Astrocyte (in vitro differentiated cells and primary cell): ENCODE data around the gene FLT1. TPM values are rescaled to one million over a fixed set of nuclear protein-coding genes. Genes with fewer than 3 reads are reported as not detected.

Experiments
- DNase-seq: peaks from one replicate; pipeline ENCODE4 v3.0.0-alpha.2; 2010; ENCODE audit warnings: low read depth
- FAIRE-seq: peaks from 2 replicates; lab custom pipeline; 2011; peaks lifted over from hg19 to GRCh38; lab: Jason Lieb, UNC
- H2AFZ ChIP-seq: 2 replicates; pipeline ENCODE4 v1.6.0; 2012; ENCODE audit warnings: low read depth, low read length, inconsistent platforms
- H3K27ac ChIP-seq: 2 replicates; pipeline ENCODE4 v1.5.1; 2011; ENCODE audit warnings: low read depth, low read length, inconsistent platforms
- H3K27me3 ChIP-seq: 2 replicates; pipeline ENCODE4 v1.6.0; 2011; ENCODE audit warnings: low read length, inconsistent platforms; ENCODE audit not compliant: insufficient read depth
- H3K36me3 ChIP-seq: 2 replicates; pipeline ENCODE4 v1.5.1; 2011; ENCODE audit warnings: low read length, inconsistent platforms; ENCODE audit not compliant: insufficient read depth
- H3K4me1 ChIP-seq: 2 replicates; pipeline ENCODE4 v1.5.1; 2011; ENCODE audit warnings: low read length, inconsistent platforms; ENCODE audit not compliant: insufficient read depth
- H3K4me2 ChIP-seq: 2 replicates; pipeline ENCODE4 v1.6.0; 2012; ENCODE audit warnings: low read length, inconsistent platforms
- H3K4me3 ChIP-seq: 2 replicates; pipeline ENCODE4 v1.5.1; 2011; ENCODE audit warnings: low read depth, mild to moderate bottlenecking, low read length, inconsistent platforms; ENCODE audit not compliant: insufficient read depth
- H3K79me2 ChIP-seq: 2 replicates; pipeline ENCODE4 v1.6.0; 2012; ENCODE audit warnings: mild to moderate bottlenecking, low read length, inconsistent platforms; ENCODE audit not compliant: insufficient read depth
- H3K9ac ChIP-seq: 2 replicates; pipeline ENCODE4 v1.6.0; 2012; ENCODE audit warnings: mild to moderate bottlenecking, low read length, inconsistent platforms
- H3K9me3 ChIP-seq: 2 replicates; pipeline ENCODE4 v1.5.1; 2012; ENCODE audit warnings: low read depth, mild to moderate bottlenecking, low read length, inconsistent platforms; ENCODE audit not compliant: insufficient read depth
- H4K20me1 ChIP-seq: 2 replicates; pipeline ENCODE4 v1.6.0; 2012; ENCODE audit warnings: low read length, inconsistent platforms; ENCODE audit not compliant: insufficient read depth
- H3K27ac Mint-ChIP-seq: one replicate; pipeline ENCODE4 v1.8.0; 2021; ENCODE audit warnings: mild to moderate bottlenecking, mixed read lengths; ENCODE audit not compliant: unreplicated experiment
- H3K27me3 Mint-ChIP-seq: one replicate; pipeline ENCODE4 v1.8.0; 2021; ENCODE audit warnings: low read depth, mixed read lengths; ENCODE audit not compliant: unreplicated experiment
- H3K36me3 Mint-ChIP-seq: one replicate; pipeline ENCODE4 v1.8.0; 2021; ENCODE audit warnings: low read depth, mixed read lengths; ENCODE audit not compliant: unreplicated experiment
- H3K4me1 Mint-ChIP-seq: one replicate; pipeline ENCODE4 v1.8.0; 2021; ENCODE audit warnings: low read depth, mixed read lengths; ENCODE audit not compliant: unreplicated experiment
- H3K4me3 Mint-ChIP-seq: one replicate; pipeline ENCODE4 v1.8.0; 2021; ENCODE audit warnings: mild to moderate bottlenecking, moderate library complexity, mixed read lengths; ENCODE audit not compliant: unreplicated experiment
- H3K9me3 Mint-ChIP-seq: one replicate; pipeline ENCODE4 v1.8.0; 2021; ENCODE audit warnings: mild to moderate bottlenecking, mixed read lengths; ENCODE audit not compliant: unreplicated experiment
- EZH2 ChIP-seq: IDR thresholded peaks from 2 replicates; pipeline ENCODE4 v1.6.1; 2012; ENCODE audit warnings: mild to moderate bottlenecking, low read length, inconsistent platforms; ENCODE audit not compliant: insufficient read depth
- total RNA-seq: library from RNA; stranded (reverse); gene quantifications from 2 replicates; pipeline ENCODE4 v1.2.1, GENCODE V29; 2021
- TF ChIP-seq, protein P1 (sequence below): IDR thresholded peaks from 2 replicates; pipeline ENCODE4 v1.5.1; 2011; ENCODE audit warnings: low read depth, mild to moderate bottlenecking, inconsistent platforms, low read length, moderate library complexity; ENCODE audit not compliant: insufficient read depth

FLT1 gene
- total RNA-seq, 1 donor from 2014 or later = 7.3 TPM

DNA sequence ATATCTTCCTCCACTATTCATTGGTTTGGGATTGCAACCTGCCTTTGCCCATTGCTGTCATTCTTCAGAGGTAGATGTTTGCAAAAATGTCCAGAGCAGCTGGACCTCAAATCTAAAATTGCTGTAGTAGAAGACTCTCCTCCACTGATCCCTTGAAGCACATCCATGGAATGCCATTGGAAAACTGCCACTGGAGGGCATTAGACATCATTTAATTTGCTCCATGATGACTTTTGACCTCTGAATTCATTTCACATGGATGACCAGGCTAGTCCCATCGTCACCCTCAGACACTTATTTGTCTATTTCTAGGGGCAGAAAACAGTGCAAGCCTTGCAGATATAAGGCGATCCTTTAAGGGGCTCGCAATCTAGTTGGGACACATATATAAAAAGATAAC lies 33.9 kb upstream of the FLT1 start:
- H3K36me3 Mint-ChIP-seq = no peaks in the 10 kb centered on the region
- TF ChIP-seq EZH2 = no peak
- TF ChIP-seq, protein P1, sequence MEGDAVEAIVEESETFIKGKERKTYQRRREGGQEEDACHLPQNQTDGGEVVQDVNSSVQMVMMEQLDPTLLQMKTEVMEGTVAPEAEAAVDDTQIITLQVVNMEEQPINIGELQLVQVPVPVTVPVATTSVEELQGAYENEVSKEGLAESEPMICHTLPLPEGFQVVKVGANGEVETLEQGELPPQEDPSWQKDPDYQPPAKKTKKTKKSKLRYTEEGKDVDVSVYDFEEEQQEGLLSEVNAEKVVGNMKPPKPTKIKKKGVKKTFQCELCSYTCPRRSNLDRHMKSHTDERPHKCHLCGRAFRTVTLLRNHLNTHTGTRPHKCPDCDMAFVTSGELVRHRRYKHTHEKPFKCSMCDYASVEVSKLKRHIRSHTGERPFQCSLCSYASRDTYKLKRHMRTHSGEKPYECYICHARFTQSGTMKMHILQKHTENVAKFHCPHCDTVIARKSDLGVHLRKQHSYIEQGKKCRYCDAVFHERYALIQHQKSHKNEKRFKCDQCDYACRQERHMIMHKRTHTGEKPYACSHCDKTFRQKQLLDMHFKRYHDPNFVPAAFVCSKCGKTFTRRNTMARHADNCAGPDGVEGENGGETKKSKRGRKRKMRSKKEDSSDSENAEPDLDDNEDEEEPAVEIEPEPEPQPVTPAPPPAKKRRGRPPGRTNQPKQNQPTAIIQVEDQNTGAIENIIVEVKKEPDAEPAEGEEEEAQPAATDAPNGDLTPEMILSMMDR = no peak
- FAIRE-seq = no peak

DNA sequence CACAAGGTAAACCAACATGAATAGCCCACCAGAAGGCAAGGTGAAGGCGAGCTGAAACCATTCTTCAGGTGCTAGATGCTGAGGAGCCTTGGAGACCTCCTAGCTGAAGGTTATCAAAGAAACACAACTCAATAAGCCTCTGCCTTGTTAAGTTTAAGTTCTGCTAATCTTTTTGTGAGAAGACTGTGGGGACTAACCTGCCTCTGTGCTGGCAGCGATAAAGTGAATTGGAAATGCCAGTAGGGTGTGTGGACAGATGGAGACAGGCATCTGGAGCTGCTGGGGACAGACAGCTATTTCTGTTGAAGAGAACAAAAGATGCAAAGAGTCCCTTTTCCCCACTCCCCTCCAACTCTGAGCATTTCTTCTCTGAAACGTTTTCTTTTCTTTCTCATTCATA lies 33.5 kb upstream of the FLT1 start:
- no peak overlapping the region for H3K27ac Mint-ChIP-seq
- H3K79me2 ChIP-seq = no peaks in the 10 kb centered on the region

More for the DNA sequence above, 33.9 kb upstream of the FLT1 start:
- Histone ChIP-seq H4K20me1 (no peaks in the 10 kb centered on the region), H3K27ac (no peak overlapping the region), H3K36me3 (no peaks in the 10 kb centered on the region), H3K4me3 (no peak overlapping the region), H2AFZ (no peak overlapping the region), H3K4me2 (no peak overlapping the region), H3K79me2 (no peaks in the 10 kb centered on the region), H3K4me1 (peaks cover 10% of the 10 kb centered on the region), H3K9me3 (no peaks in the 10 kb centered on the region), H3K9ac (no peak overlapping the region), H3K27me3 (peaks cover 9% of the 10 kb centered on the region)
- Mint-ChIP-seq H3K27ac (no peak overlapping the region), H3K4me3 (no peak overlapping the region), H3K27me3 (peaks cover 25% of the 10 kb centered on the region), H3K4me1 (no peaks in the 10 kb centered on the region), H3K9me3 (no peaks in the 10 kb centered on the region)
- no peak for DNase-seq

DNA sequence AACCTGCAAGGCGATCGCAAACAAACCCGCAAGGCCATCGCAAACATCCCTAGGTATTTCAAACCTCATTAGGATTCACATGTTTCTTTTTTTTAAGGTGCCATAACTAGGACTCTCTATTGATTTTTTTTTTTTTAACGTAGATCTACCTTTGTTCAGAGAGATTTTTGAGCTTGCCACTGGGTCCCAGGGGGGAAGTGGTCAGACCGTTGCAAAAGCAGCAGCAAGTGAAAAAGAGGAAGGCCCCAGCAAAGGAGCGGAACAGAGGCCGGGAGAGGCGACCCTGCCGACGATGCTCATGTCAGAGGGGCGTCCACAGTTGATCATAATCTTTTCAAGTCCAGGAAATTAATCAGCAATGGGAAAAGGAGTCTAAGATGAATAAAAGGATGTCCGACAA lies 32.7 kb upstream of the FLT1 start:
- no peaks in the 10 kb centered on the region for H3K9me3 Mint-ChIP-seq
- Histone ChIP-seq H4K20me1 (no peaks in the 10 kb centered on the region), H3K36me3 (no peaks in the 10 kb centered on the region), H3K4me1 (peaks cover 10% of the 10 kb centered on the region), H3K9ac (no peak overlapping the region), H3K27me3 (peaks cover 9% of the 10 kb centered on the region), H3K9me3 (no peaks in the 10 kb centered on the region), H3K4me2 (no peak overlapping the region), H3K27ac (no peak overlapping the region), H3K79me2 (no peaks in the 10 kb centered on the region), H3K4me3 (no peak overlapping the region), H2AFZ (no peak overlapping the region)
- peaks cover 16% of the 10 kb centered on the region for H3K27me3 Mint-ChIP-seq
- TF ChIP-seq EZH2 = no peak
- TF ChIP-seq, protein P1 = no peak
- DNase-seq (no peak), FAIRE-seq (no peak)
- H3K36me3 Mint-ChIP-seq = no peaks in the 10 kb centered on the region
- H3K27ac Mint-ChIP-seq = no peak overlapping the region
- H3K4me3 Mint-ChIP-seq = no peak overlapping the region
- H3K4me1 Mint-ChIP-seq = no peaks in the 10 kb centered on the region

More for the DNA sequence above, 33.5 kb upstream of the FLT1 start:
- no peaks in the 10 kb centered on the region for H3K9me3 Mint-ChIP-seq
- H3K4me2 ChIP-seq = no peak overlapping the region
- TF ChIP-seq EZH2 = no peak
- TF ChIP-seq, protein P1 = no peak
- H3K4me3 ChIP-seq = no peak overlapping the region
- peaks cover 9% of the 10 kb centered on the region for H3K27me3 ChIP-seq
- no peak overlapping the region for H2AFZ ChIP-seq
- DNase-seq = no peak
- no peak overlapping the region for H3K27ac ChIP-seq
- H3K9me3 ChIP-seq = no peaks in the 10 kb centered on the region
- H3K27me3 Mint-ChIP-seq = peaks cover 22% of the 10 kb centered on the region
- H3K9ac ChIP-seq = no peak overlapping the region
- no peaks in the 10 kb centered on the region for H3K4me1 Mint-ChIP-seq
- FAIRE-seq = no peak
- no peaks in the 10 kb centered on the region for H4K20me1 ChIP-seq
- H3K4me1 ChIP-seq = peaks cover 10% of the 10 kb centered on the region
- no peaks in the 10 kb centered on the region for H3K36me3 Mint-ChIP-seq
- H3K36me3 ChIP-seq = no peaks in the 10 kb centered on the region
- H3K4me3 Mint-ChIP-seq = no peak overlapping the region
